ENCODE measurements around the gene MGST1. TPM values are rescaled to one million over a fixed set of nuclear protein-coding genes. Genes with fewer than 3 reads are reported as not detected.

MGST1 gene
- total and polyA plus RNA-seq, 2 experiments from 2014 or later: 297 to 1,400 TPM

GRCh38 chr12:16331998-16332397 lies 15.4 kb upstream of the MGST1 start:
- DNase-seq (ENCODE audit: low spot score) (no peak), ATAC-seq (no peak)
- Histone ChIP-seq H3K27me3 (ENCODE audit: insufficient read depth) (no peaks in the 10 kb centered on the region), H3K27ac (ENCODE audit: low read depth) (no peak overlapping the region), H2AFZ (no peak overlapping the region), H3K79me2 (replicated peaks; ENCODE audit: insufficient read depth) (no peaks in the 10 kb centered on the region), H3K36me3 (ENCODE audit: insufficient read depth) (no peaks in the 10 kb centered on the region), H4K20me1 (replicated peaks; ENCODE audit: insufficient read depth) (no peaks in the 10 kb centered on the region), H3K4me1 (ENCODE audit: insufficient read depth) (no peaks in the 10 kb centered on the region), H3K9me2 (ENCODE audit: insufficient read depth) (peaks cover 6% of the 10 kb centered on the region; the same call in 1 of the 2 replicates), H3K4me2 (no peak overlapping the region), H3K4me3 (no peak overlapping the region), H3F3A (replicated peaks; ENCODE audit: low read depth) (no peaks in the 10 kb centered on the region)
- Mint-ChIP-seq H3K27me3 (ENCODE audit: insufficient read depth, low read depth, poor library complexity) (no peaks in the 10 kb centered on the region), H3K4me3 (no peak overlapping the region), H3K36me3 (ENCODE audit: low read depth) (peaks cover 2% of the 10 kb centered on the region; the same call in 1 of the 3 replicates), H3K27ac (no peak overlapping the region), H3K9me3 (peaks cover 10% of the 10 kb centered on the region), H3K4me1 (no peaks in the 10 kb centered on the region)
- TF ChIP-seq JUNB (IDR thresholded peaks at IDR 0.05; ENCODE audit: unreplicated experiment) (no peak), EZH2phosphoT487 (IDR thresholded peaks at IDR 0.05; ENCODE audit: unreplicated experiment) (no peak), NANOG (IDR thresholded peaks at IDR 0.05; ENCODE audit: borderline replicate concordance) (no peak), CTCF (conservative IDR thresholded peaks at IDR 0.05; ENCODE audit: low read depth in 2 of 2) (no peak), REST (IDR thresholded peaks at IDR 0.05; ENCODE audit: unreplicated experiment) (no peak), EZH2 (IDR thresholded peaks at IDR 0.05; ENCODE audit: low read depth, unreplicated experiment) (no peak), ZNF462 (CRISPR knock-in tag; IDR thresholded peaks at IDR 0.05) (no peak), ETS1 (IDR thresholded peaks at IDR 0.05) (no peak)
